GM12878 (cell line): ENCODE measurements around the gene YAF2. TPM values are rescaled to one million over a fixed set of nuclear protein-coding genes. Genes with fewer than 3 reads are reported as not detected.

Experiments used
- ATAC-seq: fragments of 200-7000 bp; cut with Tn5 transposase; 3 replicates; pipeline ENCODE4 v1.9.1; 2020; ENCODE audit warnings: mild to moderate bottlenecking, moderate library complexity
- BruUV-seq: library from RNA; stranded (reverse); fragments of 400-500 nt; replicated peaks from 2 replicates; lab custom pipeline; 2021; lab: Mats Ljungman, UMichigan
- CTCF ChIA-PET: fragments of 300-600 bp; sonication (Branson Sonifier 250); formaldehyde crosslinking; extraction: SDS; loops from one replicate; lab custom pipeline; 2021; ENCODE audit warnings: inconsistent platforms; lab: Yijun Ruan, JAX
- POLR2A ChIA-PET: fragments of 350-600 bp; formaldehyde crosslinking; extraction: SDS; loops from one replicate; lab custom pipeline; 2021; ENCODE audit warnings: inconsistent platforms; lab: Charles Lee
- RAD21 ChIA-PET: fragments of 300-600 bp; sonication (Branson Sonifier 250); formaldehyde crosslinking; loops from one replicate; lab custom pipeline; 2023; ENCODE audit warnings: antibody characterized with exemption; ENCODE audit not compliant: unreplicated experiment; lab: Charles Lee
- SMC1A ChIA-PET: fragments of 300-600 bp; sonication (Branson Sonifier 250); formaldehyde crosslinking; loops from one replicate; lab custom pipeline; 2023; ENCODE audit not compliant: unreplicated experiment, uncharacterized antibody; lab: Charles Lee
- DNase-seq: peaks from one replicate; pipeline ENCODE4 v3.0.0-alpha.2; 2011; ENCODE audit warnings: low read depth, low spot score
- FAIRE-seq: peaks from 3 replicates; lab custom pipeline; 2011; peaks lifted over from hg19 to GRCh38; lab: Jason Lieb, UNC
- H2AFZ ChIP-seq: 2 replicates; pipeline ENCODE4 v1.6.0; 2011; ENCODE audit warnings: low read depth, low read length, control low read depth; ENCODE audit not compliant: control insufficient read depth
- H3K27ac ChIP-seq: 2 replicates; pipeline ENCODE4 v1.5.1; 2011; ENCODE audit warnings: control low read depth; ENCODE audit not compliant: control insufficient read depth, insufficient read depth
- H3K27me3 ChIP-seq, 2 experiments: replicated peaks in 1 of 2; 2 replicates each; pipeline versions ENCODE4 v1.6.0 to v1.6.1; 2011; ENCODE audit warnings: low read length in 1 of 2; ENCODE audit not compliant: control insufficient read depth in 2 of 2, insufficient read depth in 2 of 2
- H3K36me3 ChIP-seq, 2 experiments: 2 replicates each; pipeline ENCODE4 v1.5.1; 2011; ENCODE audit warnings: low read length in 1 of 2; ENCODE audit not compliant: control insufficient read depth in 2 of 2, insufficient read depth in 2 of 2
- H3K4me1 ChIP-seq: 2 replicates; pipeline ENCODE4 v1.6.1; 2011; ENCODE audit warnings: mild to moderate bottlenecking, low read length, moderate library complexity, mixed read lengths; ENCODE audit not compliant: control insufficient read depth, insufficient read depth
- H3K4me2 ChIP-seq: 2 replicates; pipeline ENCODE4 v1.6.0; 2011; ENCODE audit warnings: control low read depth; ENCODE audit not compliant: control insufficient read depth, insufficient read depth
- H3K4me3 ChIP-seq: fragments of 200-600 bp; sonication (generic); 2 replicates; pipeline ENCODE4 v1.5.1; 2016
- H3K79me2 ChIP-seq: 2 replicates; pipeline ENCODE4 v1.6.0; 2011; ENCODE audit warnings: low read length; ENCODE audit not compliant: control insufficient read depth, insufficient read depth
- H3K9ac ChIP-seq: 2 replicates; pipeline ENCODE4 v1.8.0; 2011; ENCODE audit warnings: low read length, control low read depth, mixed read lengths; ENCODE audit not compliant: control insufficient read depth, insufficient read depth
- H3K9me3 ChIP-seq: replicated peaks from 3 replicates; pipeline ENCODE4 v1.5.1; 2011; ENCODE audit warnings: mild to moderate bottlenecking, low read length; ENCODE audit not compliant: control insufficient read depth, insufficient read depth
- H4K20me1 ChIP-seq: 2 replicates; pipeline ENCODE4 v1.6.0; 2011; ENCODE audit not compliant: control insufficient read depth, insufficient read depth
- CHD1 ChIP-seq: IDR thresholded peaks from 2 replicates; pipeline ENCODE4 v1.6.1; 2012; ENCODE audit warnings: low read depth, low read length, improper control_type of control experiment
- EGR1 ChIP-seq, 2 experiments: IDR thresholded peaks; 1 replicate in 1 of 2; 2 replicates in 1 of 2; pipeline ENCODE4 v1.6.1; 2011 to 2012; ENCODE audit warnings: low read depth in 2 of 2, low read length in 2 of 2, borderline replicate concordance in 1 of 2, mild to moderate bottlenecking in 1 of 2, moderate library complexity in 1 of 2
- HDGF ChIP-seq: fragments of 450-650 bp; IDR thresholded peaks from 2 replicates; pipeline ENCODE4 v1.6.1; 2016; ENCODE audit warnings: antibody characterized with exemption
- IKZF2 ChIP-seq, 2 experiments: fragments of 450-650 bp; IDR thresholded peaks; 2 replicates each; pipeline ENCODE4 v1.6.1; 2017; ENCODE audit warnings: mild to moderate bottlenecking in 2 of 2, moderate library complexity in 2 of 2
- JUNB ChIP-seq: IDR thresholded peaks from 2 replicates; pipeline ENCODE4 v1.6.1; 2016; ENCODE audit warnings: antibody characterized with exemption, mild to moderate bottlenecking
- JUND ChIP-seq: IDR thresholded peaks from 2 replicates; pipeline ENCODE4 v1.6.1; 2012; ENCODE audit warnings: low read depth, mild to moderate bottlenecking, low read length, improper control_type of control experiment, moderate library complexity
- NR2F1 ChIP-seq: fragments of 450-650 bp; conservative IDR thresholded peaks from 2 replicates; pipeline ENCODE4 v1.6.1; 2017; ENCODE audit warnings: mild to moderate bottlenecking
- PAX5 ChIP-seq: IDR thresholded peaks from 2 replicates; pipeline ENCODE4 v1.6.1; 2011; ENCODE audit warnings: low read depth, low read length, borderline replicate concordance
- RFX5 ChIP-seq: IDR thresholded peaks from 2 replicates; pipeline ENCODE4 v1.6.1; 2011; ENCODE audit warnings: low read depth, low read length, improper control_type of control experiment
- SIN3A ChIP-seq: IDR thresholded peaks from 2 replicates; pipeline ENCODE4 v1.6.1; 2012; ENCODE audit warnings: low read depth, low read length, improper control_type of control experiment
- SMC3 ChIP-seq: IDR thresholded peaks from 2 replicates; pipeline ENCODE4 v1.6.1; 2011; ENCODE audit warnings: low read length, improper control_type of control experiment, borderline replicate concordance
- SP1 ChIP-seq: IDR thresholded peaks from one replicate; pipeline ENCODE4 v1.6.1; 2011; ENCODE audit warnings: low read depth, low read length
- SPI1 ChIP-seq: IDR thresholded peaks from 2 replicates; pipeline ENCODE4 v1.6.1; 2011; ENCODE audit warnings: low read depth, mild to moderate bottlenecking, low read length, moderate library complexity, borderline replicate concordance; ENCODE audit not compliant: insufficient read depth
- TAF1 ChIP-seq: IDR thresholded peaks from 2 replicates; pipeline ENCODE4 v1.6.1; 2011; ENCODE audit warnings: mild to moderate bottlenecking, low read depth, low read length, borderline replicate concordance
- TCF7 ChIP-seq: IDR thresholded peaks from 2 replicates; pipeline ENCODE4 v1.6.1; 2014; ENCODE audit warnings: antibody characterized with exemption, borderline replicate concordance
- ZNF207 ChIP-seq: fragments of 450-650 bp; IDR thresholded peaks from 2 replicates; pipeline ENCODE4 v1.6.1; 2014; ENCODE audit warnings: antibody characterized with exemption, mild to moderate bottlenecking, borderline replicate concordance
- ZNF384 ChIP-seq: IDR thresholded peaks from 2 replicates; pipeline ENCODE4 v1.6.1; 2012; ENCODE audit warnings: low read depth, mild to moderate bottlenecking, low read length, improper control_type of control experiment, borderline replicate concordance
- WGBS: methylation state at CpG from one replicate; pipeline ENCODE4 v1.1.6; 2016; ENCODE audit warnings: low lambda C conversion rate; ENCODE audit not compliant: insufficient replicate concordance, insufficient coverage; ENCODE audit errors: missing lambda C conversion rate; 5-methylcytosine and 5-hydroxymethylcytosine counted together
- in situ Hi-C: fragments of 300-500 bp; cut with MboI; formaldehyde crosslinking; loops from 9 replicates; pipeline ENCODE4 v1.14.3; 2018; ENCODE audit warnings: mixed read lengths
- intact Hi-C: fragments of 100-400 bp; cut with micrococcal nuclease; formaldehyde crosslinking; loops from one replicate; pipeline ENCODE4 v1.14.2; 2022; ENCODE audit not compliant: unreplicated experiment
- polyA plus RNA-seq, 11 experiments: library from polyadenylated mRNA; depleted of rRNA in 4 of 11; unstranded in 6 of 11; stranded (reverse) in 5 of 11; fragments of >200 nt; fragmentation: Nextera tagmentation in 4 of 11; fragmentation: Illumina TruSeq in 1 of 11; extraction: Ambion mirVana in 4 of 11; extraction: Trizol in 1 of 11; gene quantifications; 1 replicate in 1 of 11; 2 replicates in 10 of 11; pipeline versions ENCODE4 v1.2.1 to v1.2.3, GENCODE V29; 2011 to 2016; ENCODE audit warnings: inconsistent platforms in 2 of 11, missing spikeins in 2 of 11, low read depth in 1 of 11
- total RNA-seq, 4 experiments: library from RNA; depleted of rRNA in 3 of 4; stranded (reverse); fragments of >200 nt in 3 of 4; fragmentation: Illumina TruSeq in 1 of 4; extraction: Trizol in 1 of 4; gene quantifications; 2 replicates each; pipeline versions ENCODE4 v1.2.1 to v1.2.3, GENCODE V29; 2013 to 2021
- TF ChIP-seq, protein P1 (sequence below), 3 experiments: IDR thresholded peaks in 2 of 3; conservative IDR thresholded peaks in 1 of 3; 2 replicates each; pipeline ENCODE4 v1.5.1; 2011; ENCODE audit warnings: low read depth in 3 of 3, low read length in 3 of 3, mild to moderate bottlenecking in 3 of 3, control low read depth in 2 of 3, moderate library complexity in 2 of 3, inconsistent platforms in 1 of 3, mixed read lengths in 1 of 3; ENCODE audit not compliant: control insufficient read depth in 2 of 3, insufficient read depth in 1 of 3; ENCODE audit errors: extremely low read depth in 1 of 3
- TF ChIP-seq, protein P2 (sequence below): IDR thresholded peaks from 2 replicates; pipeline ENCODE4 v1.6.1; 2011; ENCODE audit warnings: borderline replicate concordance, low read depth, mild to moderate bottlenecking, moderate library complexity, low read length; ENCODE audit not compliant: insufficient read depth, poor library complexity, severe bottlenecking

The YAF2 gene
- total and polyA plus RNA-seq, 10 of the 15 experiments (the other 5 are each of a cell fraction or from before 2014, with no cell fraction given), result 18.8 to 36.6 (median 23.0) TPM

DNA sequence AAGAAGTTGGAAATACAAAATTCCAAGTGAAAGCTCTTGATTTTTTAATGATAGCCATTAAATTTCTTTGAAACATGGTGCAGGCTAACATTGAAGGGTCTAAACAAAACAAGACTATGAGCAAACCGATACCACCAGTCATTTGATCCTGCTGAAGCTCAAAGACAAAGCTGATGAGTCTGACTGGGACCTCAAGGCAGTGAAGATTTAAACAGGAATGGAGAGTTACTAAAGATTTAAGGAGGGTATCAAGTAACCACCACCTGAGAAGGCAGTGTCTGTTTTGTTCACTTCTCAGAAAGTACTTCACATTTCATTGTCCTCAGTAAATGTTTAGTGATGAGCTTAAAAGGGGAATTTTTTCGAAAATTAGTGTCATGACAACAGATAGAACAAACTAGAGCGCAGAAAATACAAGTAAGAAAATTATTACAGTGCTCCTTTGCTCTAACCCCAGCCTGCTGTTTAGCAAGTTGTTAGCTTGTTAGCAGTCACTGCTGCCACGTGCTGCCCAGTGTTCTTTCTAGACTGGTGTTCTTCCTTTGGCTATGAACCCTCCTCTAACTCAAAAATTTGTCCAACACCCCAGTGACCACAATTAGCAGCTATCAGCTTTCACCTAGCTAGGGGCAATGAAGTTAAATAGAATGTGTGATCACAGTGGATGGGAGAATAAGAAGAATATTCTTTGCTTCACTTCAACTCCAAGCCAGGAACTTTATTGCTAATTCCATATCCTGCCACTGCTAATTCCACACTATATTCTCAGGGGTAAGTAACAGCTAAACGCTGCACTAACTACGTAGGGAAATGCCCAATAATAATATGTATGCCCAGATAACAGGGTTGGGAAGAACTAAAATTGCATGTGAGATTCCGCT is 41.1 kb downstream of the YAF2 start:
- FAIRE-seq (no peak), DNase-seq (no peak), ATAC-seq (no peak)
- WGBS, result 89% methylated on average over 7 of the region's 7 CpGs
- RAD21 ChIA-PET, result no interaction called here
- CTCF ChIA-PET, result interaction anchor here (0.8 to 1.0 kb wide), 2 partner anchors 11 to 175 kb away, joined by 3 to 4 read pairs; no protein-coding TSS in a partner anchor
- H3K36me3 ChIP-seq, result peaks cover 0 to 10% of the 10 kb centered on the region in 2 experiments; a peak in 2 of 4 replicates
- no peaks in the 10 kb centered on the region for H4K20me1 ChIP-seq
- no peak overlapping the region for H3K9ac ChIP-seq
- no peak for TF ChIP-seq ZNF384
- TF ChIP-seq TAF1, result no peak
- TF ChIP-seq JUND, result no peak
- TF ChIP-seq, protein P1, sequence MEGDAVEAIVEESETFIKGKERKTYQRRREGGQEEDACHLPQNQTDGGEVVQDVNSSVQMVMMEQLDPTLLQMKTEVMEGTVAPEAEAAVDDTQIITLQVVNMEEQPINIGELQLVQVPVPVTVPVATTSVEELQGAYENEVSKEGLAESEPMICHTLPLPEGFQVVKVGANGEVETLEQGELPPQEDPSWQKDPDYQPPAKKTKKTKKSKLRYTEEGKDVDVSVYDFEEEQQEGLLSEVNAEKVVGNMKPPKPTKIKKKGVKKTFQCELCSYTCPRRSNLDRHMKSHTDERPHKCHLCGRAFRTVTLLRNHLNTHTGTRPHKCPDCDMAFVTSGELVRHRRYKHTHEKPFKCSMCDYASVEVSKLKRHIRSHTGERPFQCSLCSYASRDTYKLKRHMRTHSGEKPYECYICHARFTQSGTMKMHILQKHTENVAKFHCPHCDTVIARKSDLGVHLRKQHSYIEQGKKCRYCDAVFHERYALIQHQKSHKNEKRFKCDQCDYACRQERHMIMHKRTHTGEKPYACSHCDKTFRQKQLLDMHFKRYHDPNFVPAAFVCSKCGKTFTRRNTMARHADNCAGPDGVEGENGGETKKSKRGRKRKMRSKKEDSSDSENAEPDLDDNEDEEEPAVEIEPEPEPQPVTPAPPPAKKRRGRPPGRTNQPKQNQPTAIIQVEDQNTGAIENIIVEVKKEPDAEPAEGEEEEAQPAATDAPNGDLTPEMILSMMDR (IDR thresholded peaks at IDR 0.05 in 2 of 3, conservative IDR thresholded peaks at IDR 0.05 in 1 of 3; ENCODE audit: control insufficient read depth in 2 of 3, extremely low read depth in 1 of 3, insufficient read depth in 1 of 3, low read depth in 3 of 3, low read length in 3 of 3), result no peak
- TF ChIP-seq PAX5, result no peak
- TF ChIP-seq JUNB, result no peak
- TF ChIP-seq ZNF207, result no peak
- TF ChIP-seq EGR1 (IDR thresholded peaks at IDR 0.05; ENCODE audit: borderline replicate concordance in 1 of 2, low read depth in 2 of 2, low read length in 2 of 2), result no peak
- TF ChIP-seq, protein P2, sequence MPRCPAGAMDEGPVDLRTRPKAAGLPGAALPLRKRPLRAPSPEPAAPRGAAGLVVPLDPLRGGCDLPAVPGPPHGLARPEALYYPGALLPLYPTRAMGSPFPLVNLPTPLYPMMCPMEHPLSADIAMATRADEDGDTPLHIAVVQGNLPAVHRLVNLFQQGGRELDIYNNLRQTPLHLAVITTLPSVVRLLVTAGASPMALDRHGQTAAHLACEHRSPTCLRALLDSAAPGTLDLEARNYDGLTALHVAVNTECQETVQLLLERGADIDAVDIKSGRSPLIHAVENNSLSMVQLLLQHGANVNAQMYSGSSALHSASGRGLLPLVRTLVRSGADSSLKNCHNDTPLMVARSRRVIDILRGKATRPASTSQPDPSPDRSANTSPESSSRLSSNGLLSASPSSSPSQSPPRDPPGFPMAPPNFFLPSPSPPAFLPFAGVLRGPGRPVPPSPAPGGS, result no peak
- TF ChIP-seq CHD1, result no peak
- no peak for TF ChIP-seq HDGF
- no peak for TF ChIP-seq SMC3
- TF ChIP-seq SIN3A, result no peak
- TF ChIP-seq SP1, result no peak
- no peak for TF ChIP-seq SPI1
- no peak for TF ChIP-seq RFX5
- no peak for TF ChIP-seq IKZF2 (IDR thresholded peaks at IDR 0.05)
- TF ChIP-seq TCF7, result no peak
- TF ChIP-seq NR2F1, result no peak
- H3K4me1 ChIP-seq, result no peaks in the 10 kb centered on the region
- no TSS peak for BruUV-seq
- POLR2A ChIA-PET, result interaction anchor here (0.5 to 0.9 kb wide), 2 partner anchors 9 to 143 kb away, joined by 3 to 4 read pairs; no protein-coding TSS in a partner anchor
- SMC1A ChIA-PET, result interaction anchor here (0.5 to 1.5 kb wide), 3 partner anchors 30 to 102 kb away, joined by 3 to 4 read pairs (median 4); no protein-coding TSS in a partner anchor
- no peak overlapping the region for H3K4me2 ChIP-seq
- intact Hi-C loops, result no loop called here
- H3K79me2 ChIP-seq, result no peaks in the 10 kb centered on the region
- H3K27me3 ChIP-seq, result no peaks in the 10 kb centered on the region
- no peak overlapping the region for H3K4me3 ChIP-seq
- H3K27ac ChIP-seq, result no peak overlapping the region
- in situ Hi-C loops, result no loop called here
- no peaks in the 10 kb centered on the region for H3K9me3 ChIP-seq
- H2AFZ ChIP-seq, result no peak overlapping the region
